Medulla oblongata (tissue), 1 donor: Measurements from ENCODE around the gene BTG4.

Source experiments
- DNase-seq: peaks from one replicate; pipeline ENCODE4 v3.0.0-alpha.2; 2015; ENCODE audit errors: extremely low spot score

The BTG4 gene

GRCh38 chr11:111494040-111494439, 18.1 kb downstream of the BTG4 start:
- no peak for DNase-seq

GRCh38 chr11:111490496-111490895, 21.7 kb downstream of the BTG4 start:
- no peak for DNase-seq

GRCh38 chr11:111483431-111483830, 28.8 kb downstream of the BTG4 start:
- no peak for DNase-seq

GRCh38 chr11:111479666-111480065, 32.5 kb downstream of the BTG4 start:
- DNase-seq = no peak

- DNase-seq = no peak
Measured at GRCh38 chr11:111477898-111478297, 34.3 kb downstream of the BTG4 start.

- DNase-seq = no peak
Measured at GRCh38 chr11:111476956-111477355, 35.2 kb downstream of the BTG4 start.

- DNase-seq = no peak
Measured at GRCh38 chr11:111476366-111476765, 35.8 kb downstream of the BTG4 start.

- DNase-seq = no peak
Measured at GRCh38 chr11:111474432-111474831, 37.8 kb downstream of the BTG4 start.

- DNase-seq = no peak
Measured at GRCh38 chr11:111472228-111472627, 40.0 kb downstream of the BTG4 start.

- DNase-seq = no peak
Measured at GRCh38 chr11:111469200-111469599, 43.0 kb downstream of the BTG4 start.

GRCh38 chr11:111466615-111467014, 45.6 kb downstream of the BTG4 start:
- no peak for DNase-seq

GRCh38 chr11:111465400-111465799, 46.8 kb downstream of the BTG4 start:
- no peak for DNase-seq

GRCh38 chr11:111463276-111463675, 48.9 kb downstream of the BTG4 start:
- no peak for DNase-seq

- no peak for DNase-seq
Measured at GRCh38 chr11:111462329-111462728, 49.9 kb downstream of the BTG4 start.

- DNase-seq = no peak
Measured at GRCh38 chr11:111461460-111462235, 50.5 kb downstream of the BTG4 start.

- no peak for DNase-seq
Measured at GRCh38 chr11:111460856-111461255, 51.3 kb downstream of the BTG4 start.

GRCh38 chr11:111460340-111460739, 51.8 kb downstream of the BTG4 start:
- no peak for DNase-seq

- DNase-seq = no peak
Measured at GRCh38 chr11:111459506-111460270, 52.5 kb downstream of the BTG4 start.

GRCh38 chr11:111457731-111458368, 54.3 kb downstream of the BTG4 start:
- DNase-seq = no peak

- no peak for DNase-seq
Measured at GRCh38 chr11:111456859-111457730, 55.1 kb downstream of the BTG4 start.

- DNase-seq = no peak
Measured at GRCh38 chr11:111456086-111456858, 55.9 kb downstream of the BTG4 start.
